ENCODE data around the gene TCF12. TPM values are rescaled to one million over a fixed set of nuclear protein-coding genes. Genes with fewer than 3 reads are reported as not detected.
A peak's percentile ranks its signal among the peaks of the same experiment; 100 is the strongest.

The TCF12 gene
- polyA plus RNA-seq, 12 donors, result 103 to 161 (median 152) TPM; not detected in 1

DNA sequence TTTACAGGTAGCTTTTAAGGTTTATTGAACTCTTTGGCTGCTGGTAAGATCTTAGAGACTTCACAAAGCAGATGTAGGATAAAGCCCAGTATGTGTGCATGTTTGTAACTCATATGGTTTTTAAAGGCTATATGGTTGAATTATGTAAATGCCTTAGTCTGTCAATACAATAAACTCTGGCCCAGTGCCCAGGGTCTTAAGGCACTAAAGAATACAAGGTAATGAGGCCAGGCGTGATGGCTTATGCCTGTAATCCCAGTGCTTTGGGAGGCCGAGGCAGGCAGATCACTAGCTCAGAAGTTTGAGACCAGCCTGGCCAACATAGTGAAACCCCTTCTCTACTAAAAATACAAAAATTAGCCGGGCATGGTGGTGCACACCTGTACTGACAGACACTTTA lies 287.6 kb downstream of the TCF12 start:
- no peak for DNase-seq

- DNase-seq, result no peak
These were observed 295.4 kb downstream of the TCF12 start for GRCh38 chr15:57213862-57214261.

GRCh38 chr15:57215326-57215725 lies 296.9 kb downstream of the TCF12 start:
- DNase-seq, result no peak

DNA sequence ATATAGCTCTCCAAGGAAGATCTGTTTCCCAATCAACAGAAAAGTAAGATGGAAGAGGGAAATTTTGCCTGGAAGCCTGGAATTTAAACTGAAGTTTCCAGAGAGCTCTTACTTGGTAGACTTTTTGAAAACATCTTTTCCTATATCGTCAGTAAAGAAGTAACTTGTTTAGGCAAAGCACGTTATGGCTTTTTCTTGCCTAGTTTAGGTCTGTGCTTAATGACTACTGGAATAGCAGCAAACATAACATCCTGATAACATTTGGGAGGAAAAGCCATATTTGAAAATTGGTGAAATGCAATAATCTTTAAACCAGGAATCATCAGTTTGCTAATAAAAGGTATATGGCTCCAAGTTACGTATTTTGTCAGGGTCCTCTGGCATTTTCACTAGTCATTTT lies 297.4 kb downstream of the TCF12 start:
- no peak for DNase-seq

DNA sequence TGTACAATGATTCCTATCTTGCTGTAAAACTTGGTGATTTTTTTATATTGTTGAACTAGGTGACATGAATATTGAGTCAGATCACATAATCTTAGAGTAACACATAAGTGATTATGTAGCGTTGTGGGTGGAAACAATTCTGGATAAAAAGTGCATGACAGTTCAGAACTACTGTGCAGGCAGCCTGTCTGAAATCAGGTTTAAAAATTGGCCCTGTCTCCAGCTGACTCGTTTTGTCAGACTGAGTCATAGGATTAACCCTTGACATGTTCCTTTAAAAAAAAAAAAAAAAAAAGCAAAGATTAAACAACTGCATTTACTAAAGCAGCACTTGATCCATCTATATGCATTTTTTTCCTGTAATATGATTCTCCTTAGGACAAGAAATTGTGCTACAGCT lies 297.8 kb downstream of the TCF12 start:
- DNase-seq, result no peak

- DNase-seq, result no peak
These were observed 299.5 kb downstream of the TCF12 start for GRCh38 chr15:57217778-57218598.

DNA sequence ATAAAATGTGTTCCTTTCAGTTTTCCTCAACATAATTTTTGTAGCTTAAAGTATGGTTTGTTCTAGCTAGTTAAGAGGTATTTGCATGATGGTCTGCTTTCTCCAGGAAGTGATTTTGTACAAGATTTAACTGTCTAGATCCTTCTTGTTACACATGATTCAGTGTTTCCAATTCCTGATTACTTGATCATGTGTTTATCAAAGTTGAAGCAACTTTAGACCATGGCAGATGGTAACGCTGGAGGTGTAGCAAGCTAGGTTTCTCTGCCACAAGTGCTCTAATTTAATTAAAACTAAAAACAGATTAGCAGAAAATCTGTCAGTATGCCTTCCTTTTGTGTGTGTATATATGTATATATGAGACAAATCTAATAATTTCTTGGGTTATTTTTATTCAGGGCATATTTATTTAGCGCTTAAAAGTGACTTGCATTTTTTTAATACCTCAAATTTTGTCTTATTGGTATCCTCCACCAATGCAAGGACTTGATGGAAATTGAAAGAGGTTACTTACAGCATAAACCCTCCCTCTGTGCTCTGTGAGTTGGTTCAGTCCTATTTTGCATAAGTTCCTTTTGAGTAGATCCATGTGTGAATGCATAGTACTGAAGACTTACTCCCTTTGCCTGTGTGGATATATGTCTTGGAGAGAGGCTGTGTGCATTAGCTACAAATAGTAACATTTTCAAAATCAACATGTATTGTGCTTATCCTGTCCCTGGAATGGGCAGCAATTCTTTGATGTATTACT lies 300.6 kb downstream of the TCF12 start:
- peak; percentile 86 for DNase-seq

DNA sequence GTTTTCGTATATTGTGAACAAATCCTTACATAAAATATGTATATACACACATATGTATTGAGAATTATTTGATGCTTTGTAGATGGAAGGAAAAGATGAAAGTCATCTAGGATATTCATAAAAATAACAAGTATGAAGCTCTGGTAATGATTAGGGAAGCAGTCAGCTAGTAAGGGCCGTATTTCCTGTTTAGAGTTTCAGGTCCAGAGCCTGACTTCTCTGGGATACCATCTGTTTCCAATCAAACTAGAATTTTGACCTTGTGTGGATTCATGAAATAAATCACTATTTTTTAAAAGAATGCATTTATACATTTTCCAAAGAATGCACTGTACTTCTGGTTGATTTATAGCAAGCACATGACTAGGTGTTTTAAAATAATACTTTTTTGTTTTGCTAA lies 301.8 kb downstream of the TCF12 start:
- no peak for DNase-seq

DNA sequence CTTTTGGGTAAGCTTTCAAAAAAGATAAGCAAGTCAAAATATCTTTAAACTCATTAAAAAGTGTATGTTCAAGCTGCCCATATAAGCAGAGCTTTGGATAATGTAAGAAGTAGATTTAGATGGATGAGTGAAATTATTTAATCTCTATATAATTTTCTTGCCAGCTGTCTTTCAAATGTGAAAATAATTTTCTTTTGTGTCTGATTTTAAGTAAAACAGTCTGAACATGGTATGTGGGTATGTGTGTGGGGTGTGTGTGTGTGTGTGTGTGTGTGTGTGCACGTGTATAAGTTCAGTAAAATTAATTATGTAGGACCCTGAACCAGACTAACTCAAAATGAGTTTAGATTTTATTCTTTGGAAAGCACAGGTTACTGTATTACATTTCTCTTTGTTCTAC lies 302.7 kb downstream of the TCF12 start:
- no peak for DNase-seq

DNA sequence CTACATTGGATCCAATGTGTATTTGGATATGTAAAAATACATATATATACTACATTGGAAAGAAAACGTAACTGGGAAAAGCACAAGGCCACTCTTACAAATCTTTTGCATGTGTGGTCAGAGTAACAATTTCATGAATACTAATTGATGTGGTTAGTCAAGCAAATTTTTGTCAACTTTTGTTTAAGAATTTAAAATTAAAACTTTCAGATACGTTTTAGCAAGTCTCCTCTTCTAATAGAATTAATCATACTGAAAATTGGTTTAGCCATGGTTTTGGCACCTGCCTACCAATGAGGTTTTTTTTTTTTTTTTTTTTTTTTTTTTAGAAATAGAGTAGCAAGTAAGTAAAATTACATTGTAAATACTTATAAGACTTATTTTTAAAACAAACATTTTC lies 304.9 kb downstream of the TCF12 start:
- no peak for DNase-seq

GRCh38 chr15:57223887-57224286 lies 305.4 kb downstream of the TCF12 start:
- DNase-seq, result no peak

DNA sequence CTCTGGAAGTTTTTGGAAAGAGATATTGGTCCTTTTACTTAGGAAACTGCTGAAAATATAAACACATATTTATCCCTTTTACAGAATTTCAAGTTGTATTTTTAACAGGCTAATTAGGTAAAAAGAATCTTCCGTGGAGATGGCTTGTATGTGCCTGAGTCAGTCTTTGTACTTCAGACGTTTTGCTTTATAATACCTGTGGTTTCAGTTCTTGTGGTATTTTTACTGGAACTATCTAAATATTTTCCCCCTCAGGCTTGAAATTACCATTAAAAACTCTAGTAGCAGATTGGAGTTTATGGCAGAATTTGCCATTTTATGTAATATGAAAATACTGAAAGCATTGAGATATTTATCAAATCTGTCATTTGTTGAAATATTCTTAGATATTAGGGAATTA lies 306.2 kb downstream of the TCF12 start:
- DNase-seq, result no peak

DNA sequence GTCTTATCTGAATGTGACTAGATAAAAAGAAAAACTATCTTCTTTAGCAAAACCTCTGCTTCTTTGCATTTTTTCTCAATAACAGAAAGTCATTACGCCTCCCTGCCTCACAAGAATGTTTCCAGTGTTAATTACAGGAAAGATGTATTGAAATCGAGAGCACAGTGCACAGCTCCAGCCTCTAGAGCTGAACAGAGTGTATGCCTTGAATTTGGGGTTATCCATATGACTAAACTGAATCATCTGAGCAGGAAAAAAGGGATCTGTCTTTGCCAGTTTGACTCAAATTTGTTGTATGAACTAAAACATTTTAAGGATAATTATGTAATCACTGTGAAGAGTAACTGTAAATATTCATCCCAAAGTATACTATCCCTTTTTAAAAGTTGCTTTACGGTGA lies 308.7 kb downstream of the TCF12 start:
- no peak for DNase-seq

DNA sequence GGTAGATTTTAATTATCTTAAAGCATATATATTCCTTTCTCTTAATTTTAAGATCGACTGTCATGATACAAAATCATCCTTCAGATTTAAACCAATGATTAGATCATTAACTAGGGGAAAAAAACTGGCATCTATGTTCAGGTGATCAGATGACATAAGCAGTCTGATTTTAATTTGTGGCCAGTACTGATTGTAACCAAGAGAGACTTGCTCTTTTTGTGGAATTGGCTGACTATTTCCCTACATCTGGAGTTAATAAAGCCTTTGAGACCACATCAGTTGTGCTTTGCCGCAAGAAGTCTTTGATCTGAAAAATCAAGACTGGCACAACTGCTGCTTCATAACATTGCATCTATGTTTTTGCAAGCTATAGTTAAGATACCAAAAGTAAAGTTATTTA lies 309.5 kb downstream of the TCF12 start:
- DNase-seq, result peak; percentile 59

DNA sequence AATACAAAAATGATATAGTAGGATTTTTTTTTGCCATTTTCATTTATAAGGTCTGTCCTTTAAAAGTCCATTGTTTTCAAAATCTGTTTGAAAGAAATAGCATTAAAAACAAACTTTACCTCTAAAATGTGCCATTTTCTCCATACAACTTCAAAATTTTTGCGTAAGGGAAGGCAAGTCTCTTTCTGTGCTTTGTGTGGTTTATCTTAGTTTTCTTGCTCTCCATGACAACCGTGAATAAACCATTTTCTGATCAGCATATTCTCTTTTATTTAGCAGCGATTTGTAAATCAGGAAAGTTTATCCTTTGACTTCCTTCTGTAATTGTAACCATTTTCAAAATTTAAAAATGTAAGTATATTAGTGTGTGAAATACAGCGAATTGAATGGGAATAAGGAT lies 310.0 kb downstream of the TCF12 start:
- DNase-seq, result no peak

- DNase-seq, result no peak
These were observed 310.6 kb downstream of the TCF12 start for GRCh38 chr15:57229051-57229450.

GRCh38 chr15:57231559-57231958 lies 313.1 kb downstream of the TCF12 start:
- DNase-seq, result no peak

DNA sequence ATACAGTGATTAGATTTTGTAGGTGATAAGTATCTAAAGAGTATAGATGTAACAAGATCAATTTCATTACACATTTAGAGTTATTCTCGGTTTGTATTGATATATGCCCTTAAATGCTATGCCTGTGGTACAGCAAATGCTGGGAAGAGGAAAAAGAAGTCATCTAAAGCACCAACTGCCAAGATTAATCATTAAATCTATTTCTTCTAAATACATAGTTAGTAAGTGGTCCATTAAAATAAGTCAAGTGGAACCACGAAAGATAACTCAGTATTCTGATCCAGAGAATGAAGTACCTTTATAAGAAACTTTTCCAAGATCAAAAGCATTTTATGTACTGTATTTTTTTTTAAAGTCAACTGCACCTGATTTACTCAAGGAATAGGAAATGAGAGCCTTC lies 315.7 kb downstream of the TCF12 start:
- no peak for DNase-seq

- no peak for DNase-seq
These were observed 316.7 kb downstream of the TCF12 start for GRCh38 chr15:57235186-57235585.

- no peak for DNase-seq
These were observed 317.4 kb downstream of the TCF12 start for GRCh38 chr15:57235873-57236272.

GRCh38 chr15:57236561-57237300 lies 318.3 kb downstream of the TCF12 start:
- DNase-seq, result no peak

DNA sequence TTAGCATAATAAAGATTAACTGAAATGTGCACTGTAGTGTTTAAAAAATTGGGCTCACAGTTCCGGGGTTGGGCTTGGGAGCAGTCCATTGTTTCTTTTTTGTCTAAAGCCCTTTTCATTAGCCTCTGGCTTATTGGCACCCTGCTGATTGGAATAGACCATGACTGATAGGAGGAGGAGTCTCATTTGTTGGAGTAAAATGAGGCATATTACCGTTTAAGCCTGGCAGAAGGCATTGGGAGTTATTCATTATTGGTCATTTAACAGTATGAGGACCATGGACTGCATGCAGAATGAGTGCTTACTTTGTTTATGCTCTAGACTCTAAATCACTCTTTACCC lies 318.8 kb downstream of the TCF12 start:
- no peak for DNase-seq

GRCh38 chr15:57237676-57238075 lies 319.2 kb downstream of the TCF12 start:
- no peak for DNase-seq
